ENCODE data around the gene C1QTNF12. TPM values are rescaled to one million over a fixed set of nuclear protein-coding genes. Genes with fewer than 3 reads are reported as not detected.

C1QTNF12 gene
- total and polyA plus RNA-seq, 7 donors: 1.9 to 28.7 (median 17.6) TPM; not detected in 2

DNA sequence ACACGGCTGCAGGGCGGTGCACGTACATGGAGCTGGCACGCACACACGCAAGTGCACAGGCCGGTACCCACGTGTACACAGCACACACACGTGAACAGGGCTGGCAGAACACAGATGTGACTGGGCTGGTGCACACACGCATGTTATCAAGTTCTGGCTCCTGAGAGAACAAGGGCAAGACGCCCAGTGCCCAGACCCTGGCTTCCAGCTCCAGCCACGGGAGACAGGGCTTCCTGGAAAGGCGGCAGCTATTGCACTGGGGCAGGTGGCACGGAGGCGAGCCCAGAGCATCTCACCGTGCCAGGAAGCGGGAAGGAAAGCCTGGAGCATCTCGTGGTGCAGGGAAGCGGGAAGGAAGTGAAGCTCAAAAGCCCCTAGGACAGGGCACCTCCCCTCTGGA is 20.6 kb downstream of the C1QTNF12 start:
- Histone ChIP-seq H3K4me1 (peaks cover 0 to 32% (median 20%) of the 10 kb centered on the region in 4 donors), H3K36me3 (peaks cover 39 to 82% (median 58%) of the 10 kb centered on the region in 4 donors), H3K9me3 (no peaks in the 10 kb centered on the region), H3K27ac (no peak overlapping the region), H3K27me3 (no peaks in the 10 kb centered on the region), H3K4me3 (no peak overlapping the region)
- TF ChIP-seq EP300 (IDR thresholded peaks at IDR 0.05): no peak
- TF ChIP-seq POLR2A (IDR thresholded peaks at IDR 0.05): no peak
- TF ChIP-seq, protein P1, sequence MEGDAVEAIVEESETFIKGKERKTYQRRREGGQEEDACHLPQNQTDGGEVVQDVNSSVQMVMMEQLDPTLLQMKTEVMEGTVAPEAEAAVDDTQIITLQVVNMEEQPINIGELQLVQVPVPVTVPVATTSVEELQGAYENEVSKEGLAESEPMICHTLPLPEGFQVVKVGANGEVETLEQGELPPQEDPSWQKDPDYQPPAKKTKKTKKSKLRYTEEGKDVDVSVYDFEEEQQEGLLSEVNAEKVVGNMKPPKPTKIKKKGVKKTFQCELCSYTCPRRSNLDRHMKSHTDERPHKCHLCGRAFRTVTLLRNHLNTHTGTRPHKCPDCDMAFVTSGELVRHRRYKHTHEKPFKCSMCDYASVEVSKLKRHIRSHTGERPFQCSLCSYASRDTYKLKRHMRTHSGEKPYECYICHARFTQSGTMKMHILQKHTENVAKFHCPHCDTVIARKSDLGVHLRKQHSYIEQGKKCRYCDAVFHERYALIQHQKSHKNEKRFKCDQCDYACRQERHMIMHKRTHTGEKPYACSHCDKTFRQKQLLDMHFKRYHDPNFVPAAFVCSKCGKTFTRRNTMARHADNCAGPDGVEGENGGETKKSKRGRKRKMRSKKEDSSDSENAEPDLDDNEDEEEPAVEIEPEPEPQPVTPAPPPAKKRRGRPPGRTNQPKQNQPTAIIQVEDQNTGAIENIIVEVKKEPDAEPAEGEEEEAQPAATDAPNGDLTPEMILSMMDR (IDR thresholded peaks at IDR 0.05): no peak
- no peak for TF ChIP-seq POLR2AphosphoS5 (IDR thresholded peaks at IDR 0.05)
- WGBS, 2 donors: 89 to 91% methylated on average over 18 of the region's 18 CpGs
- intact Hi-C loops (cut with DNase I): no loop called here
- DNase-seq: no peak

DNA sequence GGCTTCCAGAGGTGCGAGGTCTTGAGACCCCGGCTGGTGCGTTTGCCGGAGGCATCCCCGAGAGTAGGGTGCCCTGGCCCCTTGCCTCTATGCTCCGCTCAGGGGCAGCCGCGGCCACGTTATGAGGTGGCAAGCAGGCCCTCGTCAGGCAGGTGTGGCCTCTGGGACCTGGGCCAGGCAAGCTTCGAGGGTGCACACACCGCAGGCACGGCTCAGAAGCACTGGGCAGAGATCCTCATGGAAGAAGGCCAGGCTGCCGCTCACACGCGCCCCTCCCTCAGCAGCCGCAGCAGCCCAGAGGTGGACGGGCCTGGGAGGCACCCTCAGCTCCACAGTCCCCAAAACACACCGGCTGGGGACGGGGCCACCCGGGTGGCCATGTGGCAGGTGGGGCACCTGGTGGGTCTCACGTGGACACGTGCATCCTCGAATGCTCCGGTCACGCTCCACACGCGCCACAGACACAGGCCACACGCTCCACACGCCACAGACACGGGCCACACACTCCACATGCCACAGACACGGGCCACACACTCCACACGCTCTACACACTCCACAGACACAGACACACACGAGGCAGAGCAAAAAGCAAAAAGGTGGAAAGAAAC is 21.2 kb downstream of the C1QTNF12 start:
- intact Hi-C loops (cut with DNase I): no loop called here
- no peak for DNase-seq
- TF ChIP-seq POLR2AphosphoS5 (IDR thresholded peaks at IDR 0.05) (no peak), POLR2A (IDR thresholded peaks at IDR 0.05) (no peak), EP300 (IDR thresholded peaks at IDR 0.05) (no peak)
- TF ChIP-seq, protein P1 (IDR thresholded peaks at IDR 0.05): no peak
- H3K9me3 ChIP-seq: no peaks in the 10 kb centered on the region
- 63 to 90% methylated on average over 34 of the region's 34 CpGs for WGBS, 2 donors
- H3K4me1 ChIP-seq: peaks cover 0 to 26% (median 14%) of the 10 kb centered on the region in 4 donors
- H3K27me3 ChIP-seq: no peaks in the 10 kb centered on the region
- peaks cover 44 to 88% (median 61%) of the 10 kb centered on the region in 4 donors for H3K36me3 ChIP-seq
- H3K4me3 ChIP-seq: no peak overlapping the region
- H3K27ac ChIP-seq: no peak overlapping the region

DNA sequence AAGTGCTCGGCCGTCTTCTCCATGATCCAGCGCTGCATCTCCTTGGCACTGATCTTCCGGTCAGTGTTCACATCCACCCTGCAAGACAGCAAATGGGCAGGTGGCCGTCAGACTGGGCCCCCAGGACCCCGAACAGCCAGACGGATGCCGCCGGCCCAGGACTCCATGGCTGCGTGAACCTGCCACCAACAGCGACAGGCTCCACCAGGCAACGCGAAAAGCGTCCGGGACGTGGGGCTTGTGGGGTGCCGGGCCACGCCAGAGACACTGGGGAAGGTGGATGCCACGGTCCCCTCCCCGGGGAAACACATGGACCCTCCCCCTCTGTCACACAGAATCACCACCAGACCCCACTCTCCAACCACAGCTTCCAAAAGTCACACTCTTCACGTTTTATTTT is 22.6 kb downstream of the C1QTNF12 start:
- H3K36me3 ChIP-seq: peaks cover 48 to 98% (median 63%) of the 10 kb centered on the region in 4 donors
- no peak overlapping the region for H3K4me3 ChIP-seq
- no peaks in the 10 kb centered on the region for H3K27me3 ChIP-seq
- intact Hi-C loops (cut with DNase I): no loop called here
- no peak overlapping the region for H3K27ac ChIP-seq
- H3K4me1 ChIP-seq: peaks cover 0 to 12% (median 0%) of the 10 kb centered on the region in 4 donors
- TF ChIP-seq, protein P1 (IDR thresholded peaks at IDR 0.05): no peak
- TF ChIP-seq EP300 (IDR thresholded peaks at IDR 0.05) (no peak), POLR2A (IDR thresholded peaks at IDR 0.05) (no peak)
- H3K9me3 ChIP-seq: no peaks in the 10 kb centered on the region
- DNase-seq: no peak
- 93 to 94% methylated on average over 21 of the region's 21 CpGs for WGBS, 2 donors

DNA sequence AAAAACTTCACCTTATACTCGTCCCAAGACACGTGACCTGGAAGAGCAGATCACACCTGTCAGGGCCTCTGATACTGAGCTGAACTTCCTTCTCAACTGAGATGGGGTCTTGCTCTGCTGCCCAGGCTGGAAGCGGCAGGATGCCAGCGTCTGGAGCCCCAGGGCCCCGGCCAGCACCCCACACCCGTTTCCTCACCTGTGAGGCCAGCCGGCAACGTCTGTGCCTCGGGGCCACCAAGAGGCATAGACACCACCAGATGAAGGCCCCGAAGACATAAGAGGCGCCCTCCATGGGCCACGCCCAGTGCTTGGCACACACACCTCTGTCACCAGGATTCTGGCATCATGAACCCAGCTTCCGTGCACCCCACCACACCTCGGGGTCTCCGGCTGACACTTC is 23.2 kb downstream of the C1QTNF12 start:
- intact Hi-C loops (cut with DNase I): no loop called here
- Histone ChIP-seq H3K27me3 (no peaks in the 10 kb centered on the region), H3K36me3 (peaks cover 48 to 98% (median 63%) of the 10 kb centered on the region in 4 donors), H3K9me3 (no peaks in the 10 kb centered on the region), H3K4me3 (no peak overlapping the region), H3K4me1 (peaks cover 0 to 6% (median 0%) of the 10 kb centered on the region in 4 donors), H3K27ac (no peak overlapping the region)
- 96% methylated on average over 15 of the region's 15 CpGs for whole genome bisulfite sequencing, 2 donors
- TF ChIP-seq POLR2AphosphoS5 (IDR thresholded peaks at IDR 0.05) (no peak), EP300 (IDR thresholded peaks at IDR 0.05) (no peak), POLR2A (IDR thresholded peaks at IDR 0.05) (no peak)
- TF ChIP-seq, protein P1 (IDR thresholded peaks at IDR 0.05): no peak
- DNase-seq: no peak

Data from sigmoid colon (tissue), 7 donors.